ENCODE data around the gene KCNH6.

KCNH6 gene

DNA sequence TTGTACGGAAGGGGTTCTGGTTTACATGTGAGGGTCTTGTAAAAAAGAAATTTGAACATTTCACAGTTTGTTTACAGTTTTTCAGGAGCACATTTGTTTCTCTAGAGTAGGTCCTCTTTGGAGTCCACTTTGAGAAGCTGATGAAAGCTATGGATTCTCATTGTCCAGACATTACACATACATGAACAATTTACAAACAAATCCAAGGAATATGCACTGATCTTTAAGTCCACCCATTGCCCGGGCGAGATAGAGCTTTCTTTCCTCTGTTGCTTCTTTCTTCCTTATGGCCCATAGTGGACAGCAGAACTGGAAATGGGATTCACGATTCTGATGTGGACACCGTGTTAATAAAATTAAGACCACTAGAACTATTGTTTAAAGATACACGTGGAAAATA is 29.1 kb downstream of the KCNH6 start:
- TF ChIP-seq GLIS3 (CRISPR knock-in tag; IDR thresholded peaks at IDR 0.05) = no peak
- TF ChIP-seq, protein P1, sequence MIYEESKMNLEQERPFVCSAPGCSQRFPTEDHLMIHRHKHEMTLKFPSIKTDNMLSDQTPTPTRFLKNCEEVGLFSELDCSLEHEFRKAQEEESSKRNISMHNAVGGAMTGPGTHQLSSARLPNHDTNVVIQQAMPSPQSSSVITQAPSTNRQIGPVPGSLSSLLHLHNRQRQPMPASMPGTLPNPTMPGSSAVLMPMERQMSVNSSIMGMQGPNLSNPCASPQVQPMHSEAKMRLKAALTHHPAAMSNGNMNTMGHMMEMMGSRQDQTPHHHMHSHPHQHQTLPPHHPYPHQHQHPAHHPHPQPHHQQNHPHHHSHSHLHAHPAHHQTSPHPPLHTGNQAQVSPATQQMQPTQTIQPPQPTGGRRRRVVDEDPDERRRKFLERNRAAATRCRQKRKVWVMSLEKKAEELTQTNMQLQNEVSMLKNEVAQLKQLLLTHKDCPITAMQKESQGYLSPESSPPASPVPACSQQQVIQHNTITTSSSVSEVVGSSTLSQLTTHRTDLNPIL (CRISPR knock-in tag; IDR thresholded peaks at IDR 0.05; ENCODE audit: low read depth) = no peak
- TF ChIP-seq CSDC2 (CRISPR knock-in tag; IDR thresholded peaks at IDR 0.05) = no peak
- TF ChIP-seq, protein P2, sequence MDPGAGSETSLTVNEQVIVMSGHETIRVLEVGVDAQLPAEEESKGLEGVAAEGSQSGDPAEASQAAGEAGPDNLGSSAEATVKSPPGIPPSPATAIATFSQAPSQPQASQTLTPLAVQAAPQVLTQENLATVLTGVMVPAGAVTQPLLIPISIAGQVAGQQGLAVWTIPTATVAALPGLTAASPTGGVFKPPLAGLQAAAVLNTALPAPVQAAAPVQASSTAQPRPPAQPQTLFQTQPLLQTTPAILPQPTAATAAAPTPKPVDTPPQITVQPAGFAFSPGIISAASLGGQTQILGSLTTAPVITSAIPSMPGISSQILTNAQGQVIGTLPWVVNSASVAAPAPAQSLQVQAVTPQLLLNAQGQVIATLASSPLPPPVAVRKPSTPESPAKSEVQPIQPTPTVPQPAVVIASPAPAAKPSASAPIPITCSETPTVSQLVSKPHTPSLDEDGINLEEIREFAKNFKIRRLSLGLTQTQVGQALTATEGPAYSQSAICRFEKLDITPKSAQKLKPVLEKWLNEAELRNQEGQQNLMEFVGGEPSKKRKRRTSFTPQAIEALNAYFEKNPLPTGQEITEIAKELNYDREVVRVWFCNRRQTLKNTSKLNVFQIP (CRISPR knock-in tag; IDR thresholded peaks at IDR 0.05; ENCODE audit: borderline replicate concordance, low read depth) = no peak
- no peak for TF ChIP-seq ZC3H10 (CRISPR knock-in tag; IDR thresholded peaks at IDR 0.05)
- TF ChIP-seq ZFP3 (CRISPR knock-in tag; IDR thresholded peaks at IDR 0.05) = no peak
- no peak for TF ChIP-seq ZNF8 (CRISPR knock-in tag; IDR thresholded peaks at IDR 0.05)
- no peak for TF ChIP-seq SNAI2 (CRISPR knock-in tag; IDR thresholded peaks at IDR 0.05)
- no peak for TF ChIP-seq ZNF70 (CRISPR knock-in tag; IDR thresholded peaks at IDR 0.05)
- TF ChIP-seq ISL1 (CRISPR knock-in tag; IDR thresholded peaks at IDR 0.05) = no peak
- TF ChIP-seq ESRRG (CRISPR knock-in tag; IDR thresholded peaks at IDR 0.05) = no peak
- TF ChIP-seq BACH2 (CRISPR knock-in tag; IDR thresholded peaks at IDR 0.05; ENCODE audit: borderline replicate concordance) = no peak
- TF ChIP-seq ZNF565 (CRISPR knock-in tag; conservative IDR thresholded peaks at IDR 0.05; ENCODE audit: low read depth) = no peak
- TF ChIP-seq PPARA (CRISPR knock-in tag; IDR thresholded peaks at IDR 0.05; ENCODE audit: borderline replicate concordance) = no peak
- TF ChIP-seq, protein P3, sequence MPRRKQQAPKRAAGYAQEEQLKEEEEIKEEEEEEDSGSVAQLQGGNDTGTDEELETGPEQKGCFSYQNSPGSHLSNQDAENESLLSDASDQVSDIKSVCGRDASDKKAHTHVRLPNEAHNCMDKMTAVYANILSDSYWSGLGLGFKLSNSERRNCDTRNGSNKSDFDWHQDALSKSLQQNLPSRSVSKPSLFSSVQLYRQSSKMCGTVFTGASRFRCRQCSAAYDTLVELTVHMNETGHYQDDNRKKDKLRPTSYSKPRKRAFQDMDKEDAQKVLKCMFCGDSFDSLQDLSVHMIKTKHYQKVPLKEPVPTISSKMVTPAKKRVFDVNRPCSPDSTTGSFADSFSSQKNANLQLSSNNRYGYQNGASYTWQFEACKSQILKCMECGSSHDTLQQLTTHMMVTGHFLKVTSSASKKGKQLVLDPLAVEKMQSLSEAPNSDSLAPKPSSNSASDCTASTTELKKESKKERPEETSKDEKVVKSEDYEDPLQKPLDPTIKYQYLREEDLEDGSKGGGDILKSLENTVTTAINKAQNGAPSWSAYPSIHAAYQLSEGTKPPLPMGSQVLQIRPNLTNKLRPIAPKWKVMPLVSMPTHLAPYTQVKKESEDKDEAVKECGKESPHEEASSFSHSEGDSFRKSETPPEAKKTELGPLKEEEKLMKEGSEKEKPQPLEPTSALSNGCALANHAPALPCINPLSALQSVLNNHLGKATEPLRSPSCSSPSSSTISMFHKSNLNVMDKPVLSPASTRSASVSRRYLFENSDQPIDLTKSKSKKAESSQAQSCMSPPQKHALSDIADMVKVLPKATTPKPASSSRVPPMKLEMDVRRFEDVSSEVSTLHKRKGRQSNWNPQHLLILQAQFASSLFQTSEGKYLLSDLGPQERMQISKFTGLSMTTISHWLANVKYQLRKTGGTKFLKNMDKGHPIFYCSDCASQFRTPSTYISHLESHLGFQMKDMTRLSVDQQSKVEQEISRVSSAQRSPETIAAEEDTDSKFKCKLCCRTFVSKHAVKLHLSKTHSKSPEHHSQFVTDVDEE (CRISPR knock-in tag; IDR thresholded peaks at IDR 0.05) = no peak
- TF ChIP-seq OSR1 (CRISPR knock-in tag; IDR thresholded peaks at IDR 0.05) = no peak
- TF ChIP-seq, protein P4, sequence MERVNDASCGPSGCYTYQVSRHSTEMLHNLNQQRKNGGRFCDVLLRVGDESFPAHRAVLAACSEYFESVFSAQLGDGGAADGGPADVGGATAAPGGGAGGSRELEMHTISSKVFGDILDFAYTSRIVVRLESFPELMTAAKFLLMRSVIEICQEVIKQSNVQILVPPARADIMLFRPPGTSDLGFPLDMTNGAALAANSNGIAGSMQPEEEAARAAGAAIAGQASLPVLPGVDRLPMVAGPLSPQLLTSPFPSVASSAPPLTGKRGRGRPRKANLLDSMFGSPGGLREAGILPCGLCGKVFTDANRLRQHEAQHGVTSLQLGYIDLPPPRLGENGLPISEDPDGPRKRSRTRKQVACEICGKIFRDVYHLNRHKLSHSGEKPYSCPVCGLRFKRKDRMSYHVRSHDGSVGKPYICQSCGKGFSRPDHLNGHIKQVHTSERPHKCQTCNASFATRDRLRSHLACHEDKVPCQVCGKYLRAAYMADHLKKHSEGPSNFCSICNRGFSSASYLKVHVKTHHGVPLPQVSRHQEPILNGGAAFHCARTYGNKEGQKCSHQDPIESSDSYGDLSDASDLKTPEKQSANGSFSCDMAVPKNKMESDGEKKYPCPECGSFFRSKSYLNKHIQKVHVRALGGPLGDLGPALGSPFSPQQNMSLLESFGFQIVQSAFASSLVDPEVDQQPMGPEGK (CRISPR knock-in tag; IDR thresholded peaks at IDR 0.05; ENCODE audit: borderline replicate concordance) = no peak
- TF ChIP-seq, protein P5, sequence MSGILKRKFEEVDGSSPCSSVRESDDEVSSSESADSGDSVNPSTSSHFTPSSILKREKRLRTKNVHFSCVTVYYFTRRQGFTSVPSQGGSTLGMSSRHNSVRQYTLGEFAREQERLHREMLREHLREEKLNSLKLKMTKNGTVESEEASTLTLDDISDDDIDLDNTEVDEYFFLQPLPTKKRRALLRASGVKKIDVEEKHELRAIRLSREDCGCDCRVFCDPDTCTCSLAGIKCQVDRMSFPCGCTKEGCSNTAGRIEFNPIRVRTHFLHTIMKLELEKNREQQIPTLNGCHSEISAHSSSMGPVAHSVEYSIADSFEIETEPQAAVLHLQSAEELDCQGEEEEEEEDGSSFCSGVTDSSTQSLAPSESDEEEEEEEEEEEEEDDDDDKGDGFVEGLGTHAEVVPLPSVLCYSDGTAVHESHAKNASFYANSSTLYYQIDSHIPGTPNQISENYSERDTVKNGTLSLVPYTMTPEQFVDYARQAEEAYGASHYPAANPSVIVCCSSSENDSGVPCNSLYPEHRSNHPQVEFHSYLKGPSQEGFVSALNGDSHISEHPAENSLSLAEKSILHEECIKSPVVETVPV (CRISPR knock-in tag; IDR thresholded peaks at IDR 0.05) = no peak
- no peak for TF ChIP-seq ZFP30 (CRISPR knock-in tag; IDR thresholded peaks at IDR 0.05)
- no peak for TF ChIP-seq ARNTL (CRISPR knock-in tag; IDR thresholded peaks at IDR 0.05; ENCODE audit: borderline replicate concordance, low read depth)
- ATAC-seq = no peak

DNA sequence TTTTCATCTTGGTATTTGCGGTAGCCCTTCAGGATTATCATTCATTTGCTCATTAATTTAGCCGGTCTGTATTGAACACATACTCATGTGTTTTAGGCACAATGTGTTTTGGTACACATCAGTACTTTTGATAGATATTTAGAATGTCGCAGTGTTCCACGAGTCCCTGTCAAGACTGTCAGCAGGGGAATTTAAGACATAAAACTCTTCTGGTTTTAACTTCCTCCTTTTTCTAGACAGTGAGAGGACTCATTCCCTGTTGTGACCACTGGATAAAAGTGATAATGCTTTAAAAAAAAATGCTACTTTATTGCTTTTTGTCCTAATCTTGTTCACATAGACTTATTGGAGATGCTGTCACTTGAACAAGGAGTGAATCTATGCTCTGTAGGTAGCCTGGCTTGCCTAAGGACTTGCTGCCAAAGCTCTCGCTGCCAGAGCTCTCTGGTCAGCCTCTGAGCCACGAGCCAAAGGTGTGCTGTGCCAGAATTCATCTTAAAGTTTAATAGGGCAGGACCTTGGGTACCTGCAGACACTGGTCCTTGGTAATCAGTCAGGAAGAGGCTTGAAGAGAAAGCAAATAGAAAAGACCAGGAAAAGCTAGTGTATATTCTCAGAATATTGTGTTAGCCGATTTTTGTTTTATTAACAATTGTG is 32.5 kb downstream of the KCNH6 start:
- no peak for ATAC-seq
- TF ChIP-seq, protein P2 (CRISPR knock-in tag; IDR thresholded peaks at IDR 0.05; ENCODE audit: borderline replicate concordance, low read depth) = no peak
- TF ChIP-seq ZNF8 (CRISPR knock-in tag; IDR thresholded peaks at IDR 0.05) = no peak
- TF ChIP-seq ZFP3 (CRISPR knock-in tag; IDR thresholded peaks at IDR 0.05) = no peak
- no peak for TF ChIP-seq BACH2 (CRISPR knock-in tag; IDR thresholded peaks at IDR 0.05; ENCODE audit: borderline replicate concordance)
- no peak for TF ChIP-seq RARB (CRISPR knock-in tag; IDR thresholded peaks at IDR 0.05)
- no peak for TF ChIP-seq ARNTL (CRISPR knock-in tag; IDR thresholded peaks at IDR 0.05; ENCODE audit: borderline replicate concordance, low read depth)
- no peak for TF ChIP-seq ZNF565 (CRISPR knock-in tag; conservative IDR thresholded peaks at IDR 0.05; ENCODE audit: low read depth)
- no peak for TF ChIP-seq OSR1 (CRISPR knock-in tag; IDR thresholded peaks at IDR 0.05)
- no peak for TF ChIP-seq ZNF70 (CRISPR knock-in tag; IDR thresholded peaks at IDR 0.05)
- TF ChIP-seq ESRRG (CRISPR knock-in tag; IDR thresholded peaks at IDR 0.05) = no peak
- TF ChIP-seq, protein P1 (CRISPR knock-in tag; IDR thresholded peaks at IDR 0.05; ENCODE audit: low read depth) = no peak
- TF ChIP-seq ZC3H10 (CRISPR knock-in tag; IDR thresholded peaks at IDR 0.05) = no peak
- TF ChIP-seq, protein P3 (CRISPR knock-in tag; IDR thresholded peaks at IDR 0.05) = no peak

All from SK-N-SH treated with all-trans-retinoic acid at 6 μM for 48 hours (cell line).